PC-3 (cell line): Measurements from ENCODE around the gene FANCC.

Experiments
- CTCF ChIP-seq: fragments of 300-600 bp; sonication (generic); conservative IDR thresholded peaks from 2 replicates; pipeline ENCODE4 v1.5.1; 2017; ENCODE audit warnings: antibody characterized with exemption, low read depth, mild to moderate bottlenecking, low read length
- EZH2phosphoT487 ChIP-seq: fragments of 300-600 bp; sonication (generic); IDR thresholded peaks from 2 replicates; pipeline ENCODE4 v1.6.1; 2018; ENCODE audit warnings: mild to moderate bottlenecking, antibody characterized with exemption, low read length, borderline replicate concordance

- TF ChIP-seq CTCF = no peak
- TF ChIP-seq EZH2phosphoT487 = no peak
Measured at GRCh38 chr9:95132366-95133324, 184.9 kb downstream of the FANCC start.
